CD1c-positive myeloid dendritic cell (primary cell): ENCODE data around the gene SPEM3.
A peak's percentile ranks its signal among the peaks of the same experiment; 100 is the strongest.
"Not testable (repeated sequence)": the region's sequence is repeated elsewhere in the genome, so short reads cannot be mapped to it uniquely, and the experiment has no call there.

Source experiments
- DNase-seq: peaks from one replicate; pipeline ENCODE4 v3.0.0-alpha.2; 2016; ENCODE audit errors: extremely low spot score

The SPEM3 gene

DNA sequence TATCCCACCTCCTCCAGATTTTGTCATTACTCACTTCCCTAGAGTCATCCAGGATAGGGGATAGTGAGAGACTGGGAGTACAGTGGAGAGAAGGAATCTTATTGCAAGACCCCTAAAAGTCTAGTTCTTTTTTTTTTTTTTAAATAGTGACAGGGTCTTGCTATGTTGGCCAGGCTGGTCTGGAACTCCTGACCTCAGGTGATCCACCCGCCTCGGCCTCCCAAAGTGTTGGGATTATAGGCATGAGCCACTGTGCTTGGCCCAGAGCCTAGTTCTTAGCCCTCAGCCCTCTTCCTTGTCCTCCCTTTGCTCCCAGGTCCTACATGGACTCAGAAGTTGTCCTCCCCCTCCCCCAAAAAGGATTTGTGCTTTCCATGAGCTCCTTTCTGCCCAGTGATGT lies 13.5 kb downstream of the SPEM3 start:
- DNase-seq: no peak

DNA sequence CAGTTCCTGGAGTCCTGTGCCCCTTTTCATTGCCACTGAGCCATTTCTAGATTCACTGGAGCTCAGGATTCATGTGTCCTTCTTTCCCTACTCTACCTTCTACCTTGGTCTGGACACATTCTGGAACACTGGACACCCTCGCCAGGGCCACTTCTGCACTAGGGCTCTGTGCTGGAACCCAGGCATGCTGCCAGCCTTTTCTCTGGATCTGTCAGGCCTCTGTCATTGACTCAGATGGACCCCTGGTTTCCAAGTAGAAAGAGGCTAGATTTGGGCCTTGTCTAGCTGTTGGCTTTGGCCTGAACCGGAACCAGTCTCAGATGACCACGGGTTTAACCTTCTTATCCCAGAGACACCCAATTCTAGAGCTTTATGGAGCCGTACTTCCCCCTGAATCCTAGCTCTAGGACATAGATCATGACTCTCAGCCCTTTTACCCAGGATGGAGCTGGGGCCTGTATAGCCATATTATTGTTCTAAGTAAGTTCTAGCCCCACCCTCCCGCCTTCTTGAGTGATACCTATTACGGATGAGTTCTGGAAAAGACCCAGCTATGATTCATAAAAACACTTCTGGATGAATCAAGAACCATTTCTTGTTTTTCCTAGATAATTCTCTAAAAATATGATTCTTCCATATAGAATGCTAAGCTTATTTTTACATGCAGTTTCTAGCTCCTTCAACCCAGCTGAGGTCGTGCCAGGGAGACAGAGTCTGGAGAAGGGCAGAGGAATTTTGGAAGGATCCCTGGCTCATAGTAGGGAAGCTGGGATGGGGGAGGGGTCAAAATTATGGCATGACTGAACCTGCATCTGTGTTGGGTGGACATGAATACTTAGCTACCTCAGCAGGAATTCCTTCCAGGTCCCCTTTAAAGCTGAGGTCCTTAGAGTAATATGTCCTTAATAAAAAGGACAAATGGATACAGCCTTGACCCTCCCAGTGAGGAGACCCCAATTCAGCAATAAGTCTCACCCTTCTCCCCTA lies 15.1 kb downstream of the SPEM3 start:
- no peak for DNase-seq

- DNase-seq: peak; percentile 65
Measured at GRCh38 chr17:7444682-7445618, 16.3 kb downstream of the SPEM3 start, which contains the start of gene CHRNB1. TSS of gene CHRNB1 (plus strand) at chr17:7445061. CDS start at chr17:7445128, 67 bp downstream.

- DNase-seq: no peak
Measured at GRCh38 chr17:7445619-7445968, 16.9 kb downstream of the SPEM3 start.

DNA sequence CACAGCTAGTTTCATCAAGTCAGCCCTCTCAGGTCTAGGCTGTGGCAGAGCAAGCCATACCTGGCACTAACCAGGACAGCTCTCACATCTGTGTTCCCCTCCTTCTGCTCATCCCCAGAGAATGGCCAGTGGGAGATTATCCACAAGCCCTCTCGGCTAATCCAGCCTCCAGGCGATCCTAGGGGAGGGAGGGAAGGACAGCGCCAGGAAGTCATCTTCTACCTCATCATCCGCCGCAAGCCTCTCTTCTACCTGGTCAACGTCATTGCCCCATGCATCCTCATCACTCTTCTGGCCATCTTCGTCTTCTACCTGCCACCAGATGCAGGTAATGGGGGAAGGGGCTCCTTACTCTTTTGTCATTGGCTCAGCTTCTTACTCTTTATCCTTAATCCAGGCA lies 19.8 kb downstream of the SPEM3 start:
- DNase-seq: no peak

DNA sequence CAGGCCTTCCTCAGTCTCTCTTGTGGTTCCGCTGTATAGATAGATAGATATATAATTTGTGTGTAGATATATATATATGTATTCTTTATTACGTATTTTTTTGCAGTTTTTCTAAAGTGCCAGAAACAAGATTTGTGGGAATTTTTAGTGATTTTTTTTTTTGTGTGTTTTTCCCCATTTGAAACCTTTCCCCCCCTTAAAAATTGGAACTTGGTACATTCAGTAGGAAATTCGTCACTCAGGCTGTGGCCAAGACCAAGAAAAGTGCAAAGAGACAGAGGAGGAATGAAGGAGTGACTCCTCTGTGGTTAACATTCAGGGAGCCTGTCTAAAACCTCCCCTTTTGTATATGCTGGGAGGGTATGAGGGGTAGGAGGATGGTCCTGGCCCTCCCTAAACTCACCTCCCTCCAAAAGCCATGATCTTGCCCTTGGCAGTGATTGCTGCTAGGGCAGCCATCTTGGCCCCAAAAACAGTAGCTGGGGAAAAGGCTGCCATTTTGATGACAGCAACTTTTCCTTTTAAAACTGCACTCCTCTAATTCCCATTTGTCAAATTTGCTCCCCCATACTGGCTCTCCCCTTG lies 31.4 kb downstream of the SPEM3 start:
- DNase-seq: no peak

DNA sequence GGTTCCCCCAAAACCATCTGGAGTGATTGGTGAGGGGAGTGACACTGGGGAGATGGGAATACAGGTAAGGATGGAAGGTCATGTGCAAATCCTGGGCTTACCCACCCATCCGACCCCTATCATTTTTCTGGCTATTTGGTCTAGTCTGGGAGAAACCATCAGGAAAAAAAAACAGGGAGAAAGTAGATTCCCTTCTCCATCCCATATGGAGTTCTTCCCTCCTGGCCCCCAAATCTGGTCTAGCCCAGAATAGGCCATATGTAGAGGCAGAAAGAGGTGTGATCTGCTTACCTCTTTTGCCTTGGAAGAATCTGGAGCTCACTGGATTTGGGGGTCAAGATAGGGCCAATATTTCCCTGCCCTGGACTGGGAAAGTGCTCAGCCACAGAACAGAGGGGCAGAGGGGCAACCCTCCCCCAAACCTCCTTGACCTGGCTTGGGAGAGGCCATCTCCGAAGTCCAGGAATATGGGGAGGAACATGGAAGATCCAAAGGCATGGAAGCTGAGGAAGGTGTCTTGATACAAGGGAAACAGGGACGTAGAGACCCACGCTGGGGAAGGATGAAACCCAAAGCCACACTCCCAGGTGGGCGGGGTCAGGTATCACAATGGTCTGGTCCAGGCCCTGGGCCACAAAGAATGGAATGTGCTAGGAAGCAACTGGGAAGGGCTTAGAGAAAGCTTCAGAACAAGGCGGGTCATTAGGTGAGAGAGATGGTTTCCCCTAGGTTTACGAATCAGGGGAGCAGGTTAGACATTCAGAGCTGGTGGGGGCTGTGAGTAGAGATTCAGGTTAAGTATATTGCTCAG lies 32.4 kb downstream of the SPEM3 start:
- DNase-seq: no peak

GRCh38 chr17:7462474-7463371 lies 34.1 kb downstream of the SPEM3 start:
- no peak for DNase-seq

GRCh38 chr17:7463372-7463846 lies 34.8 kb downstream of the SPEM3 start:
- no peak for DNase-seq

DNA sequence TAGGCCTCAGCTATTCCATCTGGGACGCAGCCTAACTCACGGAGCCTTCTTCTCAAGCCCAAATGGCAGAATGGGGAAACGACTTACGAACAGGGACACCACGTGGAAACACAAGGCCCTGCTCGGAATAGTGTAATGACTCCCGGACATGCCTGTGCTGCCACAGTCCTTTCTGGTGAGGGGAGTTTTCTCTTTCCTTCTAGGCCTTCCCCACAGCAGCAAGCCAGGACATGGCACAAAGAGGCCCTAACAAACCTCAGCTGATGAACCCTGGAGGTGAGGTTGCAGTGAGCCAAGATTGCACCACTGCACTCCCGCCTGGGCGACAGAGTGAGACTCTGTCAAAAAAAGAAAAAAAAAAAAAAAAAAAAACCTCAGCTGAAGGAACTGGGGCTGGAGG lies 35.4 kb downstream of the SPEM3 start:
- no peak for DNase-seq

GRCh38 chr17:7465597-7466275 lies 37.1 kb downstream of the SPEM3 start:
- no peak for DNase-seq

GRCh38 chr17:7466318-7466638 lies 37.6 kb downstream of the SPEM3 start:
- no peak for DNase-seq

- DNase-seq: peak; percentile 82
Measured at GRCh38 chr17:7466639-7467341, 38.1 kb downstream of the SPEM3 start.

- DNase-seq: no peak
Measured at GRCh38 chr17:7467498-7467897, 38.8 kb downstream of the SPEM3 start.

DNA sequence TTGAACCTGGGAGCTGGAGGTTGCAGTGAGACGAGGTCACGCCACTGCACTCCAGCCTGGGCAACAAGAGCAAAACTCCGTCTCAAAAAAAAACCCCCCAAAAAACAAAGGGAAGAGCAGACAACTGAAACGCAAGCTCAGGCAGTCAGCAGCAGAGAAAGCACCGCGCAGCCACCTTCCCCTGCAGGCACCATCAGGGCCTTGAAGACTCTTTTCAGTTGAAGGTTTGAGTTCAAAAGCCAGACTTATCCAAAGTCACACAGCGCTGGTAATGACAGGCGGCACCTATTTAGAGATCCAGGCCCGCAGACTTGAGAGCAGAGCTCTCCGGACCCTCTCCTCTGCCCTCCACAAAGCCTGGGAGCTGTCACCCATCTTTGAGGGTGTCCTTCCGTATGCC lies 39.6 kb downstream of the SPEM3 start:
- DNase-seq: no peak

GRCh38 chr17:7468804-7469389 lies 40.2 kb downstream of the SPEM3 start:
- no peak for DNase-seq

DNA sequence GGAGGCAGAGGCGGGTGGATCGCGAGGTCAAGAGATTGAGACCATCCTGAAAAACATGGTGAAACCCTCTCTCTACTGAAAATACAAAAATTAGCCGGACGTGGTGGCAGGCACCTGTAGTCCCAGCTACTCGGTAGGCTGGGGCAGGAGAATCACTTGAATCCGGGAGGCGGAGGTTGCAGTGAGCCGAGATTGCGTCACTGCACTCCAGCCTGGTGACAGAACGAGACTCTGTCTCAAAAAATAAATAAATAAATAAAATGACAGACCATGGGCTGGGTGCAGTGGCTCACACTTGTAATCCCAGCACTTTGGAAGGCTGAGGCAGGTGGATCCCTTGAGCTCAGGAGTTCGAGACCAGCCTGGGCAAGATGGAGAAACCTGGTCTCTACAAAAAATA lies 41.2 kb downstream of the SPEM3 start:
- not testable (repeated sequence) for DNase-seq

DNA sequence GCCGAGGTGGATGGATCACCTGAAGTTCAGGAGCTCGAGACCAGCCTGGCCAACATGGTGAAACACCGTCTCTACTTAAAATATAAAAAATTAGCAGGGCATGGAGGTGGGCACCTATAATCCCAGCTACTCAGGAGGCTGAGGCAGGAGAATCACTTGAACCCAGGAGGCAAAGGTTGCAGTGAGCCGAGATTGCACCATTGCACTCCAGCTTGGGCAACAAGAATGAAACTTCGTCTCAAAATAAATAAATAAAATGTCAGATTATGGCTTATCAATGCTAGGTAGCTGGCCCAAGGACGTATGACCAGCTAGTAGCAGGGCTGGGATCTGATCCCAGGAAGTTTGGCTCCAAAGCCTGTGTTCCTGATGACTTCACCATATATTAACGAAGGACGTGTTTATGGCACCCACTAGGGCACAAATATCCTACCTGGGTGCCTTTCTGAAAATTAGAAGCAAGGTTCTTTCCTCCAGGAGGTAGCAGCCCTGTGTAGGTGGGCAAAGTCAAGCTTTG lies 41.9 kb downstream of the SPEM3 start:
- not testable (repeated sequence) for DNase-seq
